GM18951 (cell line): ENCODE data around the gene MYCBP.

Source experiments
- POLR2A ChIP-seq: IDR thresholded peaks from 4 replicates; pipeline ENCODE4 v1.6.1; 2011; ENCODE audit warnings: mild to moderate bottlenecking; ENCODE audit not compliant: insufficient read length, insufficient read depth; ENCODE audit errors: extremely low read depth
- in situ Hi-C: fragments of 300-500 bp; cut with MboI; formaldehyde crosslinking; loops from one replicate; pipeline ENCODE4 v1.12.0; 2022; ENCODE audit warnings: low sequenced_read_pairs, mixed read lengths, inconsistent platforms; ENCODE audit not compliant: unreplicated experiment

MYCBP gene

DNA sequence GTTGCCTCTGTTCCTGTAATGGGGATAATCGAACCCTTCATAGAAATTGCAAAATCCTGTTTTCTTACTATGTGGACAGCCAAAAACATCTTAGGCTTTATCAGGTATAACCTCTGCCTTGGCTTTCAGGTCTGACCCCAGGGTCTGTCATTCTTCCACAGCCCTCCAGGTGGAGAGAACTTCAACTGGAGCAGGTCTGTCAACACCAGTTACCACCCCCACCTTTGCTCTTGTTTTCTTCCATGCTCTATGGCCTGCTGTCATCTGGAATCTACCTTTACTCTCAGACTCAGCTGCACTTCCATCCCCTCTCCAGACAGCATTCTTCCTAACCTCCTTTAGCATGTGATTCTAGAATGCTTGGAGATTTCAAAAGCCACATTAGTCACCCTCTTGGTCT is 18.6 kb upstream of the MYCBP start:
- in situ Hi-C loops, result no loop called here
- TF ChIP-seq POLR2A, result no peak

DNA sequence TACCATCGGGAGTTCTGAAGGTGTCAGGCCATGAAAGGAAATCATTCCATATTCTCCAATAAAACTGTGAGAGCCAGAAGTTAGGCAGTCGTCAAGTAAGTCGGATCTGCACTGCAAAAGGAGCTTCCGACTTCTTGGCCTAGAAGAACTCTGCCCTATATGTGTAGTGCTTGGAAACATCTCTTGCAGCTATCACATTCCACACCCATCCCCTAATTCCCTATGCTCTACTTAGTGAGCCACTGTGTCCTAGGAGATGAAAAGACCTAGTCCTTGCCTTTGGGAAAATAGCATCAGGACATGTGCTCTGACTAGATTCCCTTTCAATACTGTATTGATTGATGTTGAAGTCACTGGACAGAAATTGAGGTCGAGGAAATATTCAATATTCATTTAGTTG is 16.4 kb upstream of the MYCBP start:
- in situ Hi-C loops, result no loop called here
- no peak for TF ChIP-seq POLR2A

DNA sequence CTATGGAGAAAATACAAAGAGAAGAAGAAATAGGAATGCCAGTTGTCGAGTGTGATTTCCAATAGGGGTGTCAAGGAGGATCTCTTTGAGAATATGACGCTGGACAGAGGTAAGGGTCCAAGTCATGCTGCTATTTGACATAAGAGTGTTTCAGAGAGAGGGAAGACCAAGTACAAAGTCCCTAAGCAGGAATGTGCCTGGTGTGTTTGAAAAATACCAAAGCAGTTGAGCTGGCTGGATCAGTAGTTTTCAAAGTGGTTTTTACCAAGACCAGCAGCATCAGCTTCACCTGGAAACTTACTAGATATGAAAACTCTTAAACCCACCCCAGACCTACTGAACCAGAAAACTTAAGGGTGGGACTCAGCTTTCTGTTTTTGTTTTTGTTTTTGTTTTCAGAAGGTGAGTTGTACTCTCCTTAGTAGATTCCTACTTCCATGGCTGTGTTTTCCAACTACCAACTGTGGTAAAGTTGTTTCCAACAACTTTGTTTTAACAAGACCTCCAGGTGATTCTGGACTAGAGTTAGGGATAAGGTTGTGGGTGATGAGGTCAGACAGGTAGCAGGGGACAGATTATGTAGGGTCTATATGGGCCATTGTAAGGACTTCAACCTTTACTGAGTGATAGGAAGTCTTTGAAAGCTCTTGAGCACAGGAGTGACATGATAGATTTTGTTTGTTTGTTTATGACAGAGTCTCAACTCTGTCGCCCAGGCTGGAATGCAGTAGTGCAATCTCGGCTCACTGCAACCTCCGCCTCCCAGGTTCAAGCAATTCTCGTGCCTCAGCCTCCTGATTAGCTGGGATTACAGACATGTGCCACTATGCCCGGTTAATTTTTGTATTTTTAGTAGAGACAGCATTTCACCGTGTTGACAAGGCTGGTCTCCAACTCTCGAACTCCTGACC is 15.5 kb upstream of the MYCBP start:
- in situ Hi-C loops, result no loop called here
- TF ChIP-seq POLR2A, result no peak

DNA sequence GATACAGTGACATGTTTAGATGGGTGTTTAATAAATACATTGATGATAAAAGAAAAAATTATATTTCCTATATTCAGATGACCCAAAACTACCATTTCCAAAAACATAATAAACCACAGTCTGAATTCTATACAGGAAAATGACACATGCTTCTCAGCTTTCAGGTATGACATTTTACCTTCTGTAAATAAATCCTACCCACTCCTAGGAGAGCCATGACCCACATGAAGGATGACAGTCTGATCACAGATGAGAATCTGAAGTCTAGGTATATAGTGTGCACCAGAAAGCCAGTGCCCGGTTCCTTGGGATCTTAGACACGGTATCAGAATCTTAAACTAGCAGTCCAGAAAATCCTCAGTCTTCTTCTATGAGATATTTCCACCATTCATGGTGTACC is 11.9 kb upstream of the MYCBP start:
- no peak for TF ChIP-seq POLR2A
- in situ Hi-C loops, result no loop called here

DNA sequence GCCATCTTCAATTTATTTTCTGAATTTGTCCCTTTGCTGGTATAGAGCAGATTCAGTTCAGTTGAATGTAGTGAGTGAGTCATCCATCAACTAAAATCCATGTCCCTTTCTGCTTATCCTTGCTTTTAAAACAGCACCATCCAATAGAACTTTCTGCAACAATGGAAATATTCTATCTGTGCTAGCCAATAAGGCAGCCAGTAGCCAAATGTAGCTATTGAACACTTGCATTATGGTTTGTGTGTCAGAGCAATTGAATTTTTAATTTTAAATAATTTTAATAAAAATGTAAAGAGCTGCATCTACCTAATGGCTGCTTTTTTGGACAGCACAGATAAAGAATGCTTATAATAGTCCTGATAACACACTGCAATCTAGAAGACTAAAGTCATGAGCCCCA is 8.3 kb upstream of the MYCBP start, which contains the start of gene GJA9:
Gene GJA9 (minus strand): TSS at position 101 of the 400 bp plus-strand sequence. CDS start 5,489 bp downstream, outside the sequence.
- in situ Hi-C loops, result no loop called here
- TF ChIP-seq POLR2A, result no peak

DNA sequence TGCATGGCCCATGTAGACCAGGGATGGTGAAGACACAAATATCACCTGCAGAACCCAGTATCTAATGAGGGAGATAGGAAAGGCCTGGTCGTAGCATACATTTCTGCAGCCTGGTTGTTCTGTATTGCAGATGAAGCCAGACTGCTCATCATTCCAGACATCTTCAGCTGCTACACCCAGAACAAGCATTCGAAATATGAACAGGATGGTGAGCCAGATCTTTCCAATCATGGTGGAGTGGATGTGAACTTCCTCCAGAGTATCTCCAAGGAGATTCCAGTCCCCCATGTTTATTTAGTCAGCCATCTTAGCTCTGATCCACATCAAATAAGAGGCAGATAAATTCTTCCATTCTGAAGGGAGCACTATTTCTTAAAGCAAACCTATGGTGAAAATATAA is 2.7 kb upstream of the MYCBP start:
- in situ Hi-C loops, result no loop called here
- no peak for TF ChIP-seq POLR2A

DNA sequence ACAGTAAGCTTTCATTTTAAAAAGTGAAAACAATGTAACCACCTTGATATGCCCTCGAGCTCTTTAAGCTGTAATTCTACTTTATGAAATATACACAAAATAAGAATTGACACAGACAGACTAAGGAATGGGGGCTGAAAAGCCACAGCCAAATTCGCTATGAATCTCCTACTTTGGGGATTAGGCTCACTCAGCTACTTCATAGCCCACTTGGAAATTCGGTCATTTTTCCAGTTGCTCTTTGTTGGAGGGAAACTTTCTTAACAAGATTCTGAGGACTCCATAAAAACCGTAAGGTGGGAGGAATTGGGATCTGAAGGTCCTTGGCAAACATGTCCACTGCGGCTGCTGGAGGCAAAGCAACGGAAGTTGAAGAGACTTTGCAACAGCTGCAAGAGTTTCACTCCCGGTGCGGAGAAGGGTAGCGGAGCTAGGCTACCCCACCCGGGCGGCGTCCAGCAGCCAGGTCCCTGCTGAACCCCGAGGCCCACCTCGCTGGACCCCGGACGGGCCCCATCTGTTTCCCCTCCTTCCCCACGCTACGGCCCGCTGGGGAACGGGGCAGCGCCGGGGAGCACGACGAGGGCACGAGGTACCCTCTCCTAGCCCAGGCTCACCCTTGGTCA is 634 bp downstream of the MYCBP start:
- TF ChIP-seq POLR2A, result no peak
- in situ Hi-C loops, result no loop called here

DNA sequence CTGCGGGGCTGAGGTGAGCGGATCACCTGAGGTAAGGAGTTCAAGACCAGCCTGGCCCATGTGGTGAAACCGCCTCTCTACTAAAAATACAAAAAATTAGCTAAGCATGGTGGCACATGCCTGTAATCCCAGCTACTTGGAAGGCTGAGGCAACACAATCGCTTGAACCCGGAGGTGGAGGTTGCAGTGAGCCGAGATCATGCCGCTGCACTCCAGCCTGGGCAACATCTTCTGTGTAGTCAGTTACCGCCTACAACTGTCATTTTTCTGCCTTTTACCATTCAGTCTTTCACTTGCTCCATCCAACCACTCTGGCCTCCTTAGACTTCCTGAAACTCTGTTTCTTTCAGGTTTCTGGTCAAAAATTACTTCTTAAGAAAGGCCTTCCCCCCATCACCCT is 2.2 kb downstream of the MYCBP start:
- in situ Hi-C loops, result no loop called here
- TF ChIP-seq POLR2A, result no peak

DNA sequence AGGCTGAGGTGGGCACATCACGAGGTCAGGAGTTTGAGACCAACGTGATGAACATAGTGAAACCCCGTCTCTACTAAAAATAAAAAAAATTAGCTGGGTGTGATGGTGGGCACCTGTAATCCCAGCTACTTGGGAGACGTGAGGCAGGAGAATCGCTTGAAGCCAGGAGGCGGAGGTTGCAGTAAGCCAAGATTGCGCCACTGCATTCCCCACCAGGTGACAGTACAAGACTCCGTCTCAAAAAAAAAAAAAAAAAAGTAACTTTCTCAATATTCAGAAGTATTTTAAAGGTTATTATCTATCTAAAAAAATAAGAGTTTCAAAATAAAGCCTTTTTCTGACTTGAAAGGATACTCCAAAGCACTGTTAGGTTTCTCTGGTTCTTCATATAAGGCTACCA is 5.9 kb downstream of the MYCBP start:
- TF ChIP-seq POLR2A, result no peak
- in situ Hi-C loops, result no loop called here

DNA sequence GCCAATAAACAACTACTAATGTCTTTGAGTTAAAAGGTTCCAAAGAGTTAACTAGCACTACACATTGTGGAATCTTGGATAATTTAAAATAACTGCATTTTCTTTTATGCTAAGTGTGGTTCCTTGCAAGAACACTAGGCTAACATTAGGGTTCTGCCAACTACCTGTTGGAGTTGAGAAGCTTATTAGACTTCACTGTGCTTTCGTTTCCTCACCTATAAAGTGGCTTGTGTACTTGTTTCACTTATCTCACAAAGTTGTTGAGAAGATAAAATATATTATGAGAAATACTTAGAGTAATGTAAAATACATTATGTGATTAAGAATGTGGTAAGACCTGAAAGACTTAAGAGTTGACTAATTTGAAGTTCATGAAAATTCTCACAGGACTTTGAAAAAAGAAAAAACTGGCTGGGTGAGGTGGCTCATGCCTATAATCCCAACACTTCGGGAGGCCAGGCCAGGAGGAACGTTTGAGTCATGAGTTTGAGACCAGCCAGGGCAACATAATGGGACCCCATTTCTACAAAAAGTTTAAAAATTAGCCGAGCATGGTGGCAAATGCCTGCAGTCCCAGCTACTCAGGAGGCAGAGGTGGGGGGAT is 7.9 kb downstream of the MYCBP start:
- no peak for TF ChIP-seq POLR2A
- in situ Hi-C loops, result no loop called here

DNA sequence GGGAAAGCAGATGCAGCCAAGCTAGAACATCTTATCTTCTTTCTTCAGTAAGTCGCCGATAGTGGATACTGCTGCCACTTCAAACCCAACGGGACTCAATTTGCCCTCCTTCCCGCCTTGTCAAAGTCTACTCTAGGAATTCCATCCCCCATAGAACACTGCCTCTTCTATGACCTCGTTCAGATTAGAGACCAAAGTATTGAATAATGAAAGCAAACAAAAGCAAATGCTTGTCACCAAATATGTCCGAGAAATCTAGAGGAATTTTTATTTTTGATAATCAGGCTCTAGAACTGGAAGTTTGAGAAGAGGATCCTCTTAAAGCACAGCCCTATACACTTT is 12.7 kb downstream of the MYCBP start:
- no peak for TF ChIP-seq POLR2A
- in situ Hi-C loops, result no loop called here

DNA sequence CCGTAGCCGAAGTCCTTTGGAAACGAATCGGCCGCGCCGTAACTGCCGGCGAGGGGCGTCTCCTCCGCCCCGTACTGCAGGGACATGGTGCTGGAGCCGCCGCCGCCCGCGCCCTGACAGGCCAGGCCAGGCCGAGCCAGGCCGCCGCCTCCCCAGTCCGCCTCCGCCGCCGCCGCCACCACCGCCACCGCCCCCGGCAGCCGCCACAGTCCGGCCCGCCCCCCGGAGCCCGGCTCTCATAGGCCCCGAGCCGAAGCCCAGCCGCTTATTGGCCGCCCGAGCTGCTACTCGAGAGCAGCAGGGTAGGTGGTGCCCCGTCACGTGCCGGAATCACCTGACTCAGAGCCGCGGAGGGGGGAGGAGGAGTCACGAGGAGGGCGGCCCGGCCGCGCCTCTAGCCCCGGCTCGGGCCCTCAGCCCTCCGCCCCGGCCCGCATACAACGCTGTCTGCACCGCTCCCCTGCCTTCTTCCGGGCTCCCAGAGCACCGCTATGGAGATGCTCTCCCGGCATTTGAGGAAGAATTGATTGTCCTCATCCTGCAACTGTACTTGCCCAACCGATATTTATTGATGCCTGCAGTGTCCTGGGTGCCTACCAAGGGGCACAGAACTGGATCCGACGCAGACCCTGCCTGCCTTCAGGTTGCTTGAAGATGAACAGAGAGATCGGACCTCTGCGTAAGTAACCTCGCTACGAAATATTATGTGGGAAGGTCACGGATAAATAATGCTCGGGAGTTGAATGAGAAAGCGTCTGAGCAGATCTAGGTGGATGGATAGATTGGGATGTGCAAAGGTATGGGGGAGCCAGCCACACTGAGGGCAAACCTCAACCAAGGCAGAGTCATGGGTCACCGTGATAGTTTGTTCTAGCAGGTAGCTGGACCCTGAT is 13.3 kb downstream of the MYCBP start, which contains the start of gene RRAGC:
Gene RRAGC (minus strand): TSS at position 212 of the 893 bp plus-strand sequence. CDS start 126 bp downstream, at position 86.
- in situ Hi-C loops, result no loop called here
- peak; percentile 76 for TF ChIP-seq POLR2A
